ENCODE measurements around the gene KCNJ2. TPM values are rescaled to one million over a fixed set of nuclear protein-coding genes. Genes with fewer than 3 reads are reported as not detected.

Gene KCNJ2
- total RNA-seq, 2 donors from 2014 or later = 0.33 to 0.78 TPM

GRCh38 chr17:70153210-70153609, 16.1 kb upstream of the KCNJ2 start:
- ATAC-seq (no peak), DNase-seq (no peak)
- no peaks in the 10 kb centered on the region for H3K9me3 ChIP-seq
- 95 to 98% methylated on average over 3 of the region's 3 CpGs for WGBS, 2 donors
- intact Hi-C loops (cut with DNase I) = no loop called here
- TF ChIP-seq CTCF (IDR thresholded peaks at IDR 0.05) (no peak), POLR2A (IDR thresholded peaks at IDR 0.05) (no peak)
- H3K4me1 ChIP-seq = no peaks in the 10 kb centered on the region
- H3K27me3 ChIP-seq = no peaks in the 10 kb centered on the region
- H3K36me3 ChIP-seq (replicated peaks in 1 of 2; ENCODE audit: insufficient read depth in 1 of 2, low read depth in 2 of 2) = no peaks in the 10 kb centered on the region
- H3K27ac ChIP-seq = no peak overlapping the region
- no peak overlapping the region for H3K4me3 ChIP-seq

GRCh38 chr17:70157151-70157550, 12.2 kb upstream of the KCNJ2 start:
- Histone ChIP-seq H3K27me3 (no peaks in the 10 kb centered on the region), H3K27ac (no peak overlapping the region), H3K4me3 (no peak overlapping the region), H3K9me3 (no peaks in the 10 kb centered on the region), H3K36me3 (replicated peaks in 1 of 2; ENCODE audit: insufficient read depth in 1 of 2, low read depth in 2 of 2) (no peaks in the 10 kb centered on the region), H3K4me1 (no peaks in the 10 kb centered on the region)
- no peak for TF ChIP-seq CTCF (IDR thresholded peaks at IDR 0.05)
- TF ChIP-seq POLR2A (IDR thresholded peaks at IDR 0.05) = no peak
- intact Hi-C loops (cut with DNase I) = no loop called here
- ATAC-seq (no peak), DNase-seq (no peak)
- 75 to 96% methylated on average over 4 of the region's 4 CpGs for WGBS, 2 donors

- ATAC-seq = no peak
- H3K27me3 ChIP-seq = no peaks in the 10 kb centered on the region
- WGBS, 2 donors = 60 to 74% methylated on average over 4 of the region's 4 CpGs
- no peak overlapping the region for H3K4me3 ChIP-seq
- no peaks in the 10 kb centered on the region for H3K4me1 ChIP-seq
- H3K27ac ChIP-seq = no peak overlapping the region
- H3K36me3 ChIP-seq (replicated peaks in 1 of 2; ENCODE audit: insufficient read depth in 1 of 2, low read depth in 2 of 2) = no peaks in the 10 kb centered on the region
- intact Hi-C loops (cut with DNase I) = no loop called here
- no peak for TF ChIP-seq CTCF (IDR thresholded peaks at IDR 0.05)
- no peak for TF ChIP-seq POLR2A (IDR thresholded peaks at IDR 0.05)
- no peak for DNase-seq
- H3K9me3 ChIP-seq = no peaks in the 10 kb centered on the region
Observed at GRCh38 chr17:70158180-70158579, 11.2 kb upstream of the KCNJ2 start.

GRCh38 chr17:70158591-70158990, 10.7 kb upstream of the KCNJ2 start:
- intact Hi-C loops (cut with DNase I) = no loop called here
- no peak overlapping the region for H3K4me3 ChIP-seq
- no peaks in the 10 kb centered on the region for H3K27me3 ChIP-seq
- H3K36me3 ChIP-seq (replicated peaks in 1 of 2; ENCODE audit: insufficient read depth in 1 of 2, low read depth in 2 of 2) = no peaks in the 10 kb centered on the region
- 77 to 80% methylated on average over 6 of the region's 6 CpGs for WGBS, 2 donors
- no peak overlapping the region for H3K27ac ChIP-seq
- no peaks in the 10 kb centered on the region for H3K4me1 ChIP-seq
- H3K9me3 ChIP-seq = no peaks in the 10 kb centered on the region
- ATAC-seq (no peak), DNase-seq (no peak)
- no peak for TF ChIP-seq POLR2A (IDR thresholded peaks at IDR 0.05)
- TF ChIP-seq CTCF (IDR thresholded peaks at IDR 0.05) = no peak

GRCh38 chr17:70159980-70160379, 9.4 kb upstream of the KCNJ2 start:
- WGBS, 2 donors = 48 to 50% methylated on average over 2 of the region's 2 CpGs
- no peak overlapping the region for H3K27ac ChIP-seq
- no peaks in the 10 kb centered on the region for H3K4me1 ChIP-seq
- no peaks in the 10 kb centered on the region for H3K27me3 ChIP-seq
- no peak overlapping the region for H3K4me3 ChIP-seq
- no peaks in the 10 kb centered on the region for H3K9me3 ChIP-seq
- TF ChIP-seq POLR2A (IDR thresholded peaks at IDR 0.05) = no peak
- TF ChIP-seq CTCF (IDR thresholded peaks at IDR 0.05) = no peak
- DNase-seq (no peak), ATAC-seq (no peak)
- intact Hi-C loops (cut with DNase I) = no loop called here
- H3K36me3 ChIP-seq (replicated peaks in 1 of 2; ENCODE audit: insufficient read depth in 1 of 2, low read depth in 2 of 2) = no peaks in the 10 kb centered on the region

Measured in body of pancreas (tissue), 4 donors.